ENCODE results near the gene SON.
"Not testable (repeated sequence)": the region's sequence is repeated elsewhere in the genome, so short reads cannot be mapped to it uniquely, and the experiment has no call there.

SON gene

DNA sequence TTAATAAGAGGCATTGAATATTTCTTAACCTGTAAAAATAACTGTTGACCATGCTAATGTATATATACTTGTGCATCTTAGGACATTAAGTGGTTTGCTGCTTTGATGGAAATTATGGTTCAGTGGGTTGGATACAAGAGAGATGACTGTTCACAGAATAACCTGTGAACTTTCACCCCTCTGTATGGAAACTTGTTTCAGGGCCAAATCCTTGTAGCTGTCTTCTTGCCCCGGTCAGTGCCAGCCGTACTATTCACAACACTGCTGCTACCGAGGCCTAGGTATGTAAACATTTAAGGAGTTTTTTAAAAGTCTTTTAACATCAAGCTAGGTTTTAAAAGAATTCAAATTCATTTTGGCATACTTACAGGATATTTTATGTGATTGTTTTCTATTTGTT, 29.5 kb downstream of the SON start:
- DNase-seq (no peak), ATAC-seq (replicated peaks) (no peak)
- no peak overlapping the region for H3K27ac Mint-ChIP-seq
- H3K4me3 Mint-ChIP-seq: no peak overlapping the region
- no peaks in the 10 kb centered on the region for H3K27me3 Mint-ChIP-seq
- H3K36me3 Mint-ChIP-seq: peaks cover 22 to 37% of the 10 kb centered on the region in 2 donors
- H3K9me3 Mint-ChIP-seq: no peaks in the 10 kb centered on the region
- H3K4me1 Mint-ChIP-seq: peaks cover 9 to 11% of the 10 kb centered on the region in 2 donors

DNA sequence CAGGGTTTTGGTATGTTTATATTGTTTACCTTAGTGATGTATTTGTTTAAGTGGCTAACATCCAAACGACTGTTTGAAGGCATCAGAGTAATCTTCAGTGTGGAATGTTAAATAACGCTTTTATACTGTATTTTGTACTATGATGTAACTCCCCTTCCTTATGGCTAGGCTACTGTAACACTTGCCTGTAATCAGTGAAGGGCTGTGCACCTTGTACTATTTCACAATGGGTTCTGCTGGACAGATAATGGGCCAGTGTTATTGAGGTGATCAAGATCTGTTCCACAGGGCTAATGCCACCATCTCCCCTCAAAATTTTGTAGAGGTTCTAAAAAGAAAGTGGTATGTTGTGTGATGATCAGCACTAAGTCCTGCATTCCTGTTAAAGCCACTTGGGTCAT, 33.9 kb downstream of the SON start:
- not testable (repeated sequence) for ATAC-seq (replicated peaks); H3K27ac Mint-ChIP-seq; H3K27me3 Mint-ChIP-seq; H3K4me3 Mint-ChIP-seq; H3K9me3 Mint-ChIP-seq; H3K4me1 Mint-ChIP-seq; DNase-seq
- peaks cover 11 to 31% of the 10 kb centered on the region in 2 donors for H3K36me3 Mint-ChIP-seq

DNA sequence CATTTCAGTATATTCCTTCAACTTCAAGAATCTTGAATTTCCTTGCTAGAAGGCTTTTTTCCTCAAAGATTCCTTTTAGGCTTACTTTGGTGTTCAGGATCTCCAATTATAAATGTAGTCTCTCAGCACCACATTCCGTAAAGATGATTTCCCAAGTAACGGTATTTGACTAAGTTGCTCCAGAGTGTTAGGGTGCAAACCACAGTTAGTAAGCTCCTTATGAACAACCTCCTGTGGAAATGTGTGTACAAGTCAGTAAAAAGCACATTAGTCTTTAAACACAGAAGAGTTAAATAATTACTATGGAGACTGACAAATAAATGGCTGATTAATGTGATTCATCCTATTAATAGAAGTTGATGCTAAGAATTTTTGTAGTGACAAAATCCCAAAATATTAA, 35.4 kb downstream of the SON start:
- H3K36me3 Mint-ChIP-seq: peaks cover 9 to 24% of the 10 kb centered on the region in 2 donors
- H3K9me3 Mint-ChIP-seq: no peaks in the 10 kb centered on the region
- no peaks in the 10 kb centered on the region for H3K4me1 Mint-ChIP-seq
- H3K27ac Mint-ChIP-seq: no peak overlapping the region
- ATAC-seq (replicated peaks) (no peak), DNase-seq (no peak)
- no peak overlapping the region for H3K4me3 Mint-ChIP-seq
- H3K27me3 Mint-ChIP-seq: no peaks in the 10 kb centered on the region

DNA sequence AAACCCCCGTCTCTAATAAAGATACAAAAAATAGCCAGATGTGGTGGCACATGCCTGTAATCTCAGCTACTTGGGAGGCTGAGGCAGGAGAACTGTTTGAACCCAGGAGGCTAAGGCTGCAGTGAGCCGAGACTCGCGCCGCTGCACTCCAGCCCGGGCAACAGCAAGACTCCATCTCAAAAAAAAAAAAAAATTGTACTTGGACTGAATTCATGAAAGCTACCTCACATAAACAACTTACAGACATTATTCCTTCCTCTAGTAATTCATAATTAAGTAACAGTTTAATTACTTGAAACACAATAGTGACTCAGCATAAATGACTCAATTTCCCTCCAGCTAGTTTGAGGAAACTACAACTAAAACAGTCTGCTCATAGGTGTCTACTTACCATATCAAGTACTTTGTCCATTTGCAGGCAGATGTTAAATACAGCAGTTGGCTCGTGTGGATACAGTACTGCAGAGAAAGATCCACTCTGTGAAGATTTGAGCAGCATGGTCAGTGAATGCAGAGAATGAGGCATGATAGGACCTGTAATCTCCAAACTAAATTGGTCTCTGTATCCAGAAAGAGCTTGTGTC, 36.2 kb downstream of the SON start:
- Mint-ChIP-seq H3K4me1 (no peaks in the 10 kb centered on the region), H3K36me3 (peaks cover 7 to 21% of the 10 kb centered on the region in 2 donors), H3K4me3 (no peak overlapping the region), H3K9me3 (no peaks in the 10 kb centered on the region), H3K27me3 (no peaks in the 10 kb centered on the region), H3K27ac (peak overlapping the region; percentile 76)
- DNase-seq (no peak), ATAC-seq (replicated peaks) (no peak)

DNA sequence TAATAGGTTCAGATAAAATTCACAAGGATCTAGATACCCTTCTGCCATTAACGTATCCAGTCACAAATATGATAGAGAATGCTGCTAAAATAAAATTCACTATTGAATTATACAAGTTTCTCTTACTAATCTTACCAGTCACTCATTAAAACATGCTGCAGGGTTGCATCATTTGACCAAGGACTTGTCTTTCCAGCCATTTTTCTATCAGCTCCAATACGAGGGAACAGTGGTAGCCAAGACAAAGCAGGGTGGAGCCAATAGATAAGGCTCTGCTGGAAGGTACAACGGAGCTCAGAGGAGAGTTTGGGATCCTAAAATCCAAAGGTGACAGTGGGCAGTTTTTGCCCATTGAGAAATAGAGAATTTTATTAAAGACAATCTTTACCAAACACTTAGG, 41.6 kb downstream of the SON start:
- ATAC-seq (replicated peaks): no peak
- H3K4me1 Mint-ChIP-seq: peaks cover 5 to 11% of the 10 kb centered on the region in 2 donors

DNA sequence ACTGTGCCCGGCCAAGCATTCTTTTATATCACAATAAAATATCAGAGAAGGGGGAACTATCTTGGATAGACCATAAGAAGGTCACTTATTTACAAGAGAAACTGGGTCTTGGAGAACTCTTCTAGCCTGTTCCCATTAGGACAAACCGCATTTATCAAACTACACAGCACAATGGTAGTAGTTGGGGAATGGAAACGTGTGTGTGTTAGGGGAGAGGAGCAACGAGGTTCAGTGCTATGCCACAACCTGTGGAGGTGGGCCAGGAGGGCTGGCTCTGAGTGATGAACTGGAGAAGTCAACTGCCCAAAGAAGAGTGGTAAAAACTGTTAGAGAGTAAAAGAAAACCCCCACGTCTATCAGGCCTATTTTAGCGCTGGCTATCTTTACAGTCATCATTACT, 44.1 kb downstream of the SON start:
- Mint-ChIP-seq H3K9me3 (no peaks in the 10 kb centered on the region), H3K27me3 (peaks cover 0 to 3% of the 10 kb centered on the region in 2 donors), H3K4me3 (peak overlapping the region; percentile 39 to 66), H3K27ac (no peak overlapping the region), H3K4me1 (peaks cover 5 to 11% of the 10 kb centered on the region in 2 donors), H3K36me3 (peaks cover 2 to 3% of the 10 kb centered on the region in 2 donors)
- no peak for DNase-seq
- no peak for ATAC-seq (replicated peaks)

More for the DNA sequence above, 41.6 kb downstream of the SON start:
- no peak for DNase-seq
- Mint-ChIP-seq H3K9me3 (no peaks in the 10 kb centered on the region), H3K4me3 (no peak overlapping the region), H3K27me3 (peaks cover 0 to 3% of the 10 kb centered on the region in 2 donors), H3K27ac (no peak overlapping the region), H3K36me3 (peaks cover 6% of the 10 kb centered on the region in 2 donors)

DNA sequence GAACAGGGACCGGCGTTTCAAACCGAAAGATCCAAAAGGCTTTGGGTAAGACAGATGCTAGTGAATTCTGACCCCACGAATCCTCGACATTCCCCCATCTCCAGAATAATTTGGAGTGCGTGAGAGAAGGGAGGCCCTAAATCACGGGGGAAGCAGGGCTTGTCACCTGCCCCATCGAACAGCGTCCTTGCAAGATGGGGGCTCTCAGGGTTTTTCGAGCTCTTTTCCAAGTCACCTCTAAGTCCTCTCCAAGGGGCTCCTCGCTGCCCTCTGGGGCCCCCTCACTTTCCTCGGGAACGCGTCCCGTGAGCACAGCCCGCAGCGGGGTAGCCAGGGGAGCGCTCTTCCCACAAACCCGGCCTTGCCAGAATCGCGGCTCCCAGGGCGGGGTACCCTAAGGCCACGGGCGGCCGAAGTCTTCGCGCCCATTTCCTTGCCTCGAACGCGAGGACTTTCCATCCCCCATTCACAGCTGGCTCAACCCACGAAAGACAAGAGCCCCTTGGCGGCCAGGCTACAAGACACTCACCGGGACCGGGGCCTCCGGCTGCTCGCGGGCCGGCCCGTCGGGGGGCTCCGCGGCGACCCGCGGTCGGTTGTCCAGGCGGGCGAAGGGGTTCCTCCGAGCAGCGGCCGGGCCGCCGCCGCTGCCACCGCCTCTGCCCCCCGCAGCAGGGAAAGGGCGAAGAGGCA, 45.1 kb downstream of the SON start:
- Mint-ChIP-seq H3K9me3 (no peaks in the 10 kb centered on the region), H3K27me3 (peaks cover 0 to 3% of the 10 kb centered on the region in 2 donors), H3K27ac (peak overlapping the region; percentile 89), H3K4me1 (peaks cover 5 to 11% of the 10 kb centered on the region in 2 donors), H3K36me3 (peaks cover 2% of the 10 kb centered on the region in 2 donors), H3K4me3 (peak overlapping the region; percentile 95 to 99)
- DNase-seq (no peak), ATAC-seq (replicated peaks) (peak; percentile 50 to 54)

DNA sequence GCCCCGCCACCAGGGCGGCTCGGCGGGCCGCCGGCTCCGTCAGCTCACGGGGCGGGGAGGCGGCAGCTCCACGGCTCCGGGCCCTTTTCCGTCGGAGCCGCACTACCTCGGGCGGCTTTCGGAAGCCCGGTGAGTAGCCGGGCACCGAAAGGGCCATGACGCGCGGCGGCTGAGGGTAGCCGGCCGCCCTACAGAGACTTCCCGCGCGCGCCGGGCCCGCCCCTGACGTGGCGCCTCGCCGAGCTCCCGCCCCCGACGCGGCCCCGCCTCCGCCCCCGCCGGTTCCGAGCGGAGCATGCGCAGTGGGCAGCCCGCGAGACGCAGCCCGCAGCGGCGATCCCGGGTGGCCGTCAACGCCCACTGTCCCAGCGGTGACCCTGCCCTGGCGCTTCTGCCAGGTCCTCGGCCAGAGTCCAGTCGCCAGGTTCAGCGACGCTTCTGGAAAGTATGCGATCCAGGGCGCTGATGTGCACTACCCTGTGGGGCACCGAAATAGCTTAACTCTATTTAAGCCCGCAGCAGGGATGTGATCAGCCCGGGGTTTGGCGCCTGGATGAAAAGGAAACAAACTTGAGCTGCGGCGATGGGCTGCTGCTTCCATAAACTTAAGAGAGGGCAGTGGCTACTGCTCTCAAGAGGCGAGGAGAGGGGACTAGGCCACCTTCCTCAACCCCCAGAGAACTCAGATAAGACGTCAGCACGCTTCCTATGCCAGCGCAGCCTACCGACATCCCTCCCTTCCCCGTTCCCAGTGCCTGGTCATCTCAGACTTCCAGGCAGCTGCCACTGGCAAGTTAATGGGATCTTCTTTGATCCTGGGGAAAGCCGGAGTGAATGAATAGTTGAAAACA, 45.9 kb downstream of the SON start, which contains the start of gene DONSON:
Gene DONSON, minus strand, starts transcription at position 200 of the 851 bp plus-strand sequence. Its CDS starts 43 bp downstream, at position 157.
- Mint-ChIP-seq H3K27ac (peak within 1 kb of the TSS; percentile 89), H3K4me1 (peaks cover 5 to 11% of the 10 kb centered on the region in 2 donors), H3K36me3 (peaks cover 2 to 6% of the 10 kb centered on the region in 2 donors), H3K27me3 (peaks cover 0 to 3% of the 10 kb centered on the region in 2 donors), H3K4me3 (peak within 1 kb of the TSS; percentile 95 to 99), H3K9me3 (no peaks in the 10 kb centered on the region)
- DNase-seq: peak; percentile 82
- peak; percentile 95 to 97 for ATAC-seq (replicated peaks)

DNA sequence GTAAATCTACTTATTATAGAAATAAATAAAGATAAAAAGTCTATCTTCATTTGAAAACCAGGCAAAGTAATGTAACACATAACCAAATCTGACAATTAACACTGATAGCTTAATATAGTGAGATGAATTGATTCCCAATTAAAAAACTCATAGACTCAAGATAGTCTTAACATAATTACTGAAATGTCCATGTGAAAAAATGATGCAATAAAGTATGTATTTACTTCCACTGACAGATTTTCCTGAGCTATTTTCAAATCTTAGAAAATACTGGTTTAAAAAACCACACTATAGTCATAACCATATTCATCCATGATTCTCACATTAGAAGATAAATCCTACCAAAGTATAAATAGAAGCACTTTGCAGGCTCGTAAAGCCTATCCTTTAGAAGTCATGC, 55.2 kb downstream of the SON start:
- Mint-ChIP-seq H3K36me3 (peaks cover 8 to 30% of the 10 kb centered on the region in 2 donors), H3K4me1 (no peaks in the 10 kb centered on the region), H3K9me3 (no peaks in the 10 kb centered on the region), H3K27ac (no peak overlapping the region), H3K4me3 (no peak overlapping the region), H3K27me3 (no peaks in the 10 kb centered on the region)
- no peak for ATAC-seq (replicated peaks)
- DNase-seq: no peak

DNA sequence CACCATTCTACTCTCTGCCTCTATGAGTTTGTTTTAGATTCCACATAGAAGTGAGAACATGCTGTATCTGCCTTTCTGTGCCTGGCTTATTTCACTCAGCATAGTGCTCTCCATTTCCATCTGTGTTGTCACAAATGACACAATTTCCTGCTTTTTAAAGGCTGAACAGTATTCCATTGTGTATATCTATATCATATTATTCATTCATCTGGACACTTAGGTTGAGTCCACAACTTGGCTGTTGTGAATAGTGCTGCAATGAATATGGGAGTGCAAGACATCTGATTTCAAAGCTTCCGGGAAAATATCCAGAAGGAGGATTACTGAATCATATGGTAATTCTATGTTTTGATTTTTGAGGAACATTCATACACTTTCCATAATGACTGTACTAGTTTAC, 65.7 kb downstream of the SON start:
- ATAC-seq (replicated peaks) (no peak), DNase-seq (no peak)
- no peak overlapping the region for H3K4me3 Mint-ChIP-seq
- peaks cover 6 to 8% of the 10 kb centered on the region in 2 donors for H3K36me3 Mint-ChIP-seq
- H3K27ac Mint-ChIP-seq: no peak overlapping the region
- no peaks in the 10 kb centered on the region for H3K9me3 Mint-ChIP-seq
- no peaks in the 10 kb centered on the region for H3K4me1 Mint-ChIP-seq
- H3K27me3 Mint-ChIP-seq: no peaks in the 10 kb centered on the region

DNA sequence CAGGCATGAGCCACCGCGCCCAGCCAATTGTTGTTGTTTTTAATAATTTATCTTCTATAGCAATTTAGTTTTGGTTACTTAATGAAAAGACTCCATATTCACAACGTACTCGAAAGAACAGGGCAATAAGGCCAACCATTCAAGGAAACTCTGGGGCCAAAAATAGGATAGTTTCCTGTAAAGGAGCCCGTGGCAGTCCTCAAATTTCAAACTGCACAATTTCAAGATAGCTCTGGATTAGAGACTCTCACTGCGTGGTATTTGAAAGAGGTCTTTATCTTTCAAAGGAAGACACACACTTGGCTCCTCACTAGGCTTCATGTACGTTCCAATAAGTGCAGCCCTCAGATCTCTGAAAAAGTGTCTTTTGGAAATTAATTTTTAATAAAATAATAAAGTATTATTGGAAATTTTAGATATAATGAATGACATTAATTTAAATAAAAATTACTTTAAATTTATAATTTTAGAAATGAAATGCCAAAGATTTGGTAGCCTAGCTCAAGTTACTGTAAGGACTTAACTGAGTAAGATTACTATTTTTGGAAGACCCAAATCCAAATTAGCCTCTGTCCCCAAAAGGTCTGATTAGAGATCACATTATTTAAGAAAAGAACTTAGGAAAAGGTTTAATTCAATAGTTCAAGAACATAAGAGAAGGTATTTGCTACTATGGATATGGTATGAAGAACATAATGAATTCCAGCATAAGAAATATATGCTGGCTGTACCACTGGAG, 68.3 kb downstream of the SON start:
- no peaks in the 10 kb centered on the region for H3K9me3 Mint-ChIP-seq
- no peaks in the 10 kb centered on the region for H3K4me1 Mint-ChIP-seq
- no peak overlapping the region for H3K4me3 Mint-ChIP-seq
- no peaks in the 10 kb centered on the region for H3K27me3 Mint-ChIP-seq
- no peak for DNase-seq
- H3K36me3 Mint-ChIP-seq: peaks cover 8 to 16% of the 10 kb centered on the region in 2 donors
- H3K27ac Mint-ChIP-seq: no peak overlapping the region
- no peak for ATAC-seq (replicated peaks)

DNA sequence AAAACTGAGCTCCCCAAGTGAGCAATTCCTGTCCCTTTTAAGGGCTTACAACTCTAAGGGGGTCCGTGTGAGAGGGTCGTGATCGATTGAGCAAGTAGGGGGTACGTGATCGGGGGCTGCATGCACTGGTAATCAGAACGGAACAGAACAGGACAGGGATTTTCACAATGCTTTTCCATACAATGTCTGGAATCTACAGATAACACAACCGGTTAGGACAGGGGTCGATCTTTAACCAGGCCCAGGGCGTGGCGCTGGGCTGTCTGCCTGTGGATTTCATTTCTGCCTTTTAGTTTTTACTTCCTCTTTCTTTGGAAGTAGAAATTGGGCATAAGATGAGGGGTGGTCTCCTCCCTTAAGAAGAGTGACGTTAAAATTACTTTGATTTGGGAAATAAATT, 74.7 kb downstream of the SON start:
- H3K27ac Mint-ChIP-seq; H3K4me3 Mint-ChIP-seq; H3K27me3 Mint-ChIP-seq; H3K4me1 Mint-ChIP-seq; ATAC-seq (replicated peaks); H3K9me3 Mint-ChIP-seq; DNase-seq: not testable (repeated sequence)
- peaks cover 18 to 53% of the 10 kb centered on the region in 2 donors for H3K36me3 Mint-ChIP-seq

DNA sequence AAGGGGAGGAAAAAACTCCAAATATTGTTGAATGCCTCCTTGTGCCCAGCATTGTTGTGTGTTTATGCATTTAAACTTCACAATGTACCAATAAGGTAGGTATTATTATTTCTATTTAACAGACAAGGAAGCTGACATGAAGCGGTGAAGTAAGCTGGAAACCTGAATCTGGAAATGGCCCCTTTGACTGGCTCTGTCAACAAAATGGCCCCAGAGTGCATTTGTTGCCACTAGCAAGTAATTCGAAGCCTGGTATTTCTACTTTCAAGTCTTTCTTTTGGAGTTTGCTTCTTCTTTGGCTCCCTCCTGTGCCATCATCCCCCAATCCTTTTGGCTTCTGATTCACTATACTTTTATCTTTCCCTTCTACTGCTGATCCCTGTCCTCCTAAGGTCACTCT, 75.6 kb downstream of the SON start:
- H3K4me3 Mint-ChIP-seq: no peak overlapping the region
- H3K27ac Mint-ChIP-seq: no peak overlapping the region

DNA sequence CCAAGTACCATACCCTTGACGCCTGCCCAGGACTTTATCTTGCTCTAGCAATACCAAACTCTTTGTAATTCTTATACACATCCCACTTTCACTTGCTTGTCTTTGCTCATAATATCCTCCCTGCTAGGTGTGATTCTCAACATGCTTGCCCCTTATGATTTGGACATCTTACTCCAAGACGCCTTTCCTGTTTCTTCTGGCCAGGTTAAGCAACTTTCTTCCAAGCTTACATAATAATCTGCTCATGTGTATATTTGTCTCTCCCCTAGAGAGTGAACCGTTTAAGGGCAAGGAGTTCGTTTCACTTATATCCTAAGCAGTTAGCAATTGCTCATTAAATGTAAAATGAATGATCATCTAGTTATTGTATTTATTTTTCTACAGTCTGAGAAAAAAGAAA, 76.9 kb downstream of the SON start:
- Mint-ChIP-seq H3K4me3 (no peak overlapping the region), H3K9me3 (peaks cover 5 to 7% of the 10 kb centered on the region in 2 donors), H3K4me1 (peaks cover 3 to 7% of the 10 kb centered on the region in 2 donors), H3K27ac (no peak overlapping the region), H3K27me3 (no peaks in the 10 kb centered on the region), H3K36me3 (peaks cover 18 to 48% of the 10 kb centered on the region in 2 donors)
- no peak for DNase-seq
- no peak for ATAC-seq (replicated peaks)

More for the DNA sequence above, 75.6 kb downstream of the SON start:
- ATAC-seq (replicated peaks) (no peak), DNase-seq (no peak)
- no peaks in the 10 kb centered on the region for H3K27me3 Mint-ChIP-seq
- H3K36me3 Mint-ChIP-seq: peaks cover 17 to 51% of the 10 kb centered on the region in 2 donors
- peaks cover 5 to 7% of the 10 kb centered on the region in 2 donors for H3K9me3 Mint-ChIP-seq
- H3K4me1 Mint-ChIP-seq: peaks cover 3 to 7% of the 10 kb centered on the region in 2 donors
